Myocyte (in vitro differentiated cells): ENCODE results near the gene SCTR. TPM values are rescaled to one million over a fixed set of nuclear protein-coding genes. Genes with fewer than 3 reads are reported as not detected.

Source experiments
- DNase-seq: peaks from one replicate; pipeline ENCODE4 v3.0.0-alpha.2; 2012; ENCODE audit warnings: low read depth
- total RNA-seq: library from RNA; depleted of rRNA; stranded (reverse); fragments of >200 nt; gene quantifications from 2 replicates; pipeline ENCODE4 v1.2.3, GENCODE V29; 2014

The SCTR gene
- total RNA-seq, 1 donor from 2014 or later, result not detected

DNA sequence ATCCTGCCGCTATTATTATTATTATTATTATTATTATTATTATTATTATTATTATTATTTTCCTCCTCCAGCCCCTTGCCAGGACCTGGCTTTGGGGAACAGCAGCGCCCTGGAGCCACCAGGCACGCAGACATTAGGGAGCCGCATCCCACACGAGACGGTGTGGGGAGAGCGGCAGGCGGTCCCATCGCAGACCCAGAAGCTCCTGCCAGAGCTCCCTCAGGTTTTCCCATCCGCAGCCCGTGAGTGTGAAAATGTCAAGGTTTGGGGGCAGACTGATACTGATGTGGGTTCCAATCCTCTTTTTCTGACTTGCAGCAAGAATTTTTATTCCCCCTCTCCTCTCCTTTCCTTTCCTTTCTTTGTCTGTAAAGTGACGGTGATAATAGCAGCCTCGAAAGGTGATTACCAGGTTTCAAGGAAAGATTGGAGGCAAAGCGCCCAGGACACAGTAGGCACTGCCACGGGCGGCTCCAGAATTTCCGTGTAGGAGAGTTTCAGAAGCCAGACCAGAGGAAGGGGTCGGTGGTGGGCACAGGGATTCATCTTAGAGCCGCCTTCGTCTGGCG is 816 bp downstream of the SCTR start:
- DNase-seq, result no peak

DNA sequence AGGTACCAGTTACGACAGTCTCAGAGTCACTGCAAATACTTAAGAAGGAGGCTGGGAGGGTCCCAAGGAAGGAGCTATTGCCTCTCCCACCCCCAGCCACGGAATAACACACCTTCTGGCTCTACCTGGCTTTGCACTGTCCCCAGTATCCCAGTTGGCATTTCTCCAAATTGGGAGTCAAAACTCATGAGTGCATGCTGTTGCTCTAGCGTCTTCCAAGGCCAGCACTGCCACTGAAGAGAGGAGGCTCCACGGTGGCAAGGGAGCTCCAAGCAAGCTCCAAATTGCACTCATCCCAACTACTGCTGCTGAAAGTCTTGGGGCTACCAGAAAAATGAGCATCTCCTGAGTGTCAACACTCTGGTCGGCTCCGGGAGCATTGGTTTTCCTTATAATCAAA is 1.6 kb downstream of the SCTR start:
- no peak for DNase-seq

DNA sequence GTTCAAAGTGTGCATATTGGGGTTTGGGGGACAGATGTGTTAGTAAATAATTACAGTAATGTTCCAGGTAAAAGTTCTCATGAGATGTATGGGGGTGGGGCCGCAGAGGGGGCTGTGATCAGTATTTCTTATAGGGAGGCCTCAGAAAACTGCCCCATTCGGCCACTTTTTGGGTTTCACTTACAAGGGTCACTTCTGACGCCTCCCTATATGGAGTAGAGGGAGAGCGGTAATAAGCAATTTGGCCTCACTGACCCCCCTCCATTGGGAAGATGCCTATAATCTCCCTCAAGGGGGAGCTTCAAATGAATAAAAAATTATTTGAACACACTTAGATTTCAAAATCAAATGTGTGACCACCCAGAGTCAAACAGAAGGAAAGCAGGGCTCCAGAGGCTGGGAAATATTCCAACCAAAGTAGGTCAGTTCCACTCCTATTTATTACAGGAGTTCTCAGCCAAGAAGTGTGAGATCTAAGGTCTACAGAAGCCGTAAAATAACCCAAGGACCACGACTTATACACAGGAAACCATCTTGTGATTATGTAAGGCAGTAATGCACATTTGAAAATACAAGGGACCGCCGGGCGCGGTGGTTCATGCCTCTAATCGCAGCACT is 2.7 kb downstream of the SCTR start:
- DNase-seq, result no peak

DNA sequence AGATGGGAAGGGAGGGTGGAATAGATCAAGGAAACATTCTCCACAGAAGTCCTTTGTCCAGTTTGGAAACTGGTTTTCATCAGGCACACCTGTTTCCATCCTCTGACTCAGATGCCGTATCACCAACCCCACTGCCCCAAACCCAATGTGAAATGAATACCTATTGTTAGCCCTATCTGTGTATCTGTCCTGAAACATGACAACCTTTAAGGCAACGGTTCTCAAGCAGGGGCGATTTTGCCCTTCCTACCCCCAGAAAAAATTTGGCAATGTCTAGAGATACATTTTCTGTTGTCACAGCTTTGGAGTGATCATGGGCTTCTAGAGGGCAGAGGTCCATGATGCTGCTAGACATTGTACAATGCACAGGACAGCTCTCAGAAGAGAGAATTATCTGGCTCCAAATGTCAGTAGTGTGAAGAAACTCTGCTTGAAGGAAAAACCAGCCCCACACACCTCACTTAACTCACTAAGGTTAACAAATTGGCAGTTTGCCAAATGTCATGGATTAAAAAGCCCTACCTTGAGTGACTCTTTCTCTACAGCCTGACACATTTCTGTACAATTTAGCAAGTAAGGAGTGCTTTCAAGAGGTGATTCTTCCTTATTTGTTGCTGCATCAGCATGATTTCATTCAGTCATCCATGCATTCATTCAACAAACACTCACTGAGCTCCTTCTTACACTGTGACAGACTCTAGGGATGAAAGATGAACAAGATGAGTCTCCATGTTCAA is 3.4 kb downstream of the SCTR start:
- DNase-seq, result no peak

DNA sequence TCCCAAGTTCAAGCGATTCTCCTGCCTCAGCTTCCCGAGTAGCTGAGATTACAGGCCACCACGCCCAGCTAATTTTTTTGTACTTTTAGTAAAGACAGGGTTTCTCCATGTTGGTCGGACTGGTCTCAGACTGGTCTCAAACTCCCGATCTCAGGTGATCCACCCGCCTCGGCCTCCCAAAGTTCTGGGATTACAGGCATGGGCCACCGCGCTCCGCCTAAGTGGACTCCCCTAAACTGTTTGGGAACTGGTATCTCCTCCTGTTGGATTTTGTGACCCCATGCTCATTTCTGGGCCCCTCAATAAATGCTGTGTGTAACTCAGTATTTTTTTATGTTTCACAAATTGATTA is 5.2 kb downstream of the SCTR start:
- no peak for DNase-seq

DNA sequence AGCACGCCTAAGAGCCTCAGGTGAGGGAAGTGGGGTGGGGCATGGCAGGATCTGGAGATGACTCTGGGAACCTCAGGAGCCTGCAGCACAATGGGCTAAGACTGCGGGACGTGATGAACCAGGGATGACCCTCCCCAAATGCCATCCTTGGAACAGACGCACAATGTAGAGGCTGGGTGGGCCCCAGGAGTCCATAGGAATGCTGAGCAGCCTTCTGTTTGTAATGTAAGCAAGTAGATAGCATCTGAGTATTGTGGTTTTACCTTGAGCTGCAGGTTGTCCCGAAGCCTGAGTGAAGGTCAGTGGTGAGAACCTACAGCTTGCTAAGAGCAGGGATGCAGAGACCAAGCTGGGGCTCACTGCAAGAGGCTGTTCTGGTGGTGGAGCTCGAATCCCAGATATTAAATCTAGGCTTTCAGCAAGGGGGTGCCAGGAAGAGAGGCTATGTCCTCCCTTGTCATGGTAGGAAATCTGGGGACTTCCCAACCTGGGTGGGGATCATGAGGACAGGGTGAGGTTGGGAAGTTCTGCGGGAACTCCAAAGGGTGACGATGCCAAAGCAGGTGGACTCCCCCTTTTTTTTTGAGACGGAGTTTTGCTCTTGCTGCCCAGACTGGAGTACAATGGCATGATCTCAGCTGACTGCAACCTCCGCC is 5.8 kb downstream of the SCTR start:
- DNase-seq, result no peak

DNA sequence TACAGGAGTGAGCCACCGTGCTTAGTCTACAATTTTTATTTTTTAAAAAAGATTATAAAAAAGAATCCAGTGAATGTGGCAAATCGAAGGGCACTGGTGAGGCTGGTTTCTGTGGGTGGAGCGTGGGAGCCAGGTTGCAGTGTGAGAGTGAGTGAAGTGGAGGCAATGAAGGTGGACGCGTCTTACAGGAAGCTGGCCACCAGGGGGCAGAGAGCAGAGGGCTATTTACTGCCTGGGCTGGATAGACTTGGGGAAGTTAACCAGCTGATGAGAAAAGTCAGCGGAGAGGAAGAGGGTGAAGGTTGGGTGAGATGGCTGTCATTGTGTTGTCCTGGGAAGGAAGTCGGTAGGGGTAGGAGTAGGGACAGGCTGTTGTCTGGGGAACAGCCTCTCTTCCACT is 6.8 kb downstream of the SCTR start:
- peak; percentile 45 for DNase-seq

DNA sequence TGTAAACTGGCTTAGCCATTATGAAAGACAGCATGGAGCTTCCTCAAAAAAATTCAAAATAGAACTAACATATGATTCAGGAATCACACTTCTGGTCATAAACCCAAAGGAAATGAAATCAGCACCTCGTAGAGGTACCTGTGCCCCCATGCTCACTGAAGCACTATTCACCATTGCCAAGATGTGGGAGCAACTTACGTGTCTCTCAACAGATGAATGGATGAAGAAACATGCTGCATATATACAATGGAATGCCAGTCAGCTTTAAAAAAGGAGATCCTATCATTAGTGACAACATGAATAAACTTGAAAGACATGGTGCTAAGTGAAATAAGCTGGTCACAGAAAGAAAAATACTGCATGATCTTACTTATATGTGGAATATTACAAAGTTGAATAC is 8.2 kb downstream of the SCTR start:
- no peak for DNase-seq

DNA sequence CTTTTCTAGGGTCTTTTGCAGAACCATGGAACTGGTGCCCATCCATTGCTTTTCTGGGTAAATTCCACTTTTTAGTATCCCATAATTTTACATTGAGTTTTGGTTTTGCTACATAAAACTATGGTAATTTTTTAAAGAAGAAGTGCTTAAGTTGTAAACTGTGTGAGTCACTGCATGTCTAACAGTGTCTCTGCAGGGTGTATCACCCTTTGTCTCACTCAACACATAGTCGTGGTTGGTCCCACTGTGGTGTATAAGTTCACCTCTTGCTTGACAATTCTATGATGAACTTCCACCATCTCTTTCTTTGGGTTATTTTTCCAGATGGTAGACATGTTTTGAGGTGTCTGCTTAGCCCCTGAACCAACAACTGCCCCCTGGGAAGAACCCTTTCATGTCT is 10.5 kb downstream of the SCTR start:
- DNase-seq, result no peak

DNA sequence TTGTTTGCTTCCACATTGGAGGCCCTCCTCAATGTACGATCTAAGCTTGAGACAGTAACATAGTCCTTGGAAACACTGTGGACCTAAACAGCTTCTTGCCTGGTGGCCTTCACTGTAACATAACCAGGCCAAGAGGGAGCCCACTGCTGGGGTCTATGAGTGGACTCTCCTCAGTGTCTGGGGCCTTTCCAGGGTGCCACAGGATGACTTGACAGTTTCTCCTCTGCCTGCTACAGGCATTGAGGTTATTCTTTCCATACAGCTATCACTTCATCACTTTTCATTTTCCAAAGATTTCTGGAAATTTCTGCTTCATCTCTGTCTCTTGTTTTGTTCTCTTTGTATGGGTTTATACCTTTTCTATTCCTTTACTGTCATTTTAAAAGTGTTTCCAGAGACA is 11.3 kb downstream of the SCTR start:
- no peak for DNase-seq

DNA sequence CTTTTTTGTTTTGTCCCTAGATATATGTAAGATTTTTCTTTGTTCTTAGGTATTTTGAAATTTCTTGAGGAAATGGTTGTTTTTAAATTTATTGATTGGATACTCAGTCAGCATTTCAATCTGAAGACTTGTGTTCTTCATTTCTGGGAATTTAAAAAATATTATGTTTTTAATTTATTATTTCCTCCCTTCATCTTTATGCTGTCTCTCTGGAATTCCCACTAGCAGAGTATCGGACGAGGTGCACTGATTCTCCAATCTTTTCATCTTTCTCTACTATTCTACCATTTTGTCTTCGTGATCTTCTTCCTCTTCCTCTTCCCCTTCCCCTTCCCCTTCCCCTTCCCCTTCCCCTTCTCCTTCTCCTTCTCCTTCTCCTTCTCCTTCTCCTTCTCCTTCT is 12.3 kb downstream of the SCTR start:
- no peak for DNase-seq

DNA sequence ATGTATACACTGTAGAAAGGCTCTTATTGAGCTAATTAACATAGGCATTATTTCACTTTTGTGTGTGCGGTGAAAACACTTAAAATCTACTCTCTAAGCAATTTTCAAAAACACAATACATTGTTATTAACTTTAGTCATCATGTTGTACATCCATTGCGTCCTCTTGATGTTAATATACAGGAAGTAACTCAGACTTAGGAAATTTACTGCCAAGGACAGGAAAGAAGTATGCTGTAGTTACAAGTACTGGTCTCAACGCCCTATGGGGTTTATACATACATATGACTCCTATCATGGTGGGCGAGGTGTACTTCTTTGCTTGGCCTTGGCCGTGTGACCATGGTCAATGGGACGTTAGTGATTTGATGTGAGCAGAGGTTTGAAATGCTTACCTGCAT is 15.5 kb downstream of the SCTR start:
- DNase-seq, result no peak

DNA sequence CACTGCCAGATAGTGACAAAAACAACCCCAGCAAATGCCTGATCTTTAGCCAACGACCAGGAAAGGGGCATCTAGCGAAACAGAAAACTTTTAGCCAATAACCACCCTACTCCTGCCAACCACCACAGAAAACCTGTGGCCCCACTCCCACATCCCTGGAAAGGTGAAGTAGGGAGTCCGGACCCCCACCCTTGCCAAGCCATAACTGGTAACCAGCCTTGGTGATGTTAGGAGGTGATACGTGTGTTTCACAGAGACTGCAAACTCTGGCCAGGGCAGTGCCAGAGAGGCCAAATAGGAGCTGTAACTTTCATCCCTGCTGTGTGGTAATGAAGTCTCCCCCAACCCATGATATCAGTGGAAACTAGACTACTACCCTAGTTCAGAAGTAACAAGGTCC is 27.6 kb downstream of the SCTR start:
- DNase-seq, result no peak

DNA sequence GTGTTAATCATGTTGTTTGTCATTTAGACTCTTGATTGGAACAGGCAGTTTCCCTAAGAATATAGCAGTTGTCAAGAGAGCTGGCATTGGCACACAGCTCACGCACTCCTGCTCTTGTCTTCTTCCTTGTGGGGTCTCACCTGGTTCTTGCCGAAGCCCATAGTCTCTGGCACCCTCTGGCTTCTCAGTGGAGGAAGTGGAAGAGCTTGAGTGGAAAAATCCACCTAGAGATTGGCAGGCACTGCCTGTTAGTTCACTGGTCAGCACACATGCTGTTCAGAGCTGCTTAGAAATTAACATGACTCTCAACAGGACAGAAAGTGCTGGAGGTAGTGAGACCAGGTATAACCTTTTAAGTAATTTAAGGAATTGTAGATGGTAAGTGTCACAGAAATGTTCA is 28.3 kb downstream of the SCTR start:
- DNase-seq, result no peak

DNA sequence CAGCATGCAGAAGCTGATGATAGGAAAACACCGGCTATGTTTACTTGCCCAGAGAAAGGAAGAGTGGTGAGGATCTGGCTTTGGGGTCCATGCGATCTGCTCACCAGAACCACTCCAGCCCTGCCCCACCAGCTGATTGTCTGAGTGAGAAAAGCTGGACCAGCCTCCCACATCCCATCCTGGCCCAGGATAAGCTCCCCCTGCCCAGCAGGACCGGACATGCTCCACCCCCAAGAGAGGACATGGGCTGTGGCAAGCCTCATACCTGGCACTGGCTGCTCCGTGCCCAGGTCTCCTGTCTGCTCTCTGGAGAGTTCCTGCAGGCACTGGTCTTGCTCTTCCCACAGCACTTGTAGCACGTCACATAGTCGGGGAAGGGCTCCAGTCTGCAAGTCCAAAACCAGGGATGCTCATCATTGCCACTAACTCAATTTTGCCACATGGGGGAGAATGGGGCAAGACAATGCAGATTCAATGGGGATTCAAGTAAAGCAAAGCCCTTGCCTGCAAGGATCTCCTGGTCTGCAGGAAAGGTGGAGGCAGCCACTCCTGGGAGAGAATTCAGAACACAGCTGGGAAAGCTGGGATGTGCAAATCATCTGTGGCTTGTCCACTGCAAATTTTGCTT is 30.0 kb downstream of the SCTR start:
- no peak for DNase-seq

DNA sequence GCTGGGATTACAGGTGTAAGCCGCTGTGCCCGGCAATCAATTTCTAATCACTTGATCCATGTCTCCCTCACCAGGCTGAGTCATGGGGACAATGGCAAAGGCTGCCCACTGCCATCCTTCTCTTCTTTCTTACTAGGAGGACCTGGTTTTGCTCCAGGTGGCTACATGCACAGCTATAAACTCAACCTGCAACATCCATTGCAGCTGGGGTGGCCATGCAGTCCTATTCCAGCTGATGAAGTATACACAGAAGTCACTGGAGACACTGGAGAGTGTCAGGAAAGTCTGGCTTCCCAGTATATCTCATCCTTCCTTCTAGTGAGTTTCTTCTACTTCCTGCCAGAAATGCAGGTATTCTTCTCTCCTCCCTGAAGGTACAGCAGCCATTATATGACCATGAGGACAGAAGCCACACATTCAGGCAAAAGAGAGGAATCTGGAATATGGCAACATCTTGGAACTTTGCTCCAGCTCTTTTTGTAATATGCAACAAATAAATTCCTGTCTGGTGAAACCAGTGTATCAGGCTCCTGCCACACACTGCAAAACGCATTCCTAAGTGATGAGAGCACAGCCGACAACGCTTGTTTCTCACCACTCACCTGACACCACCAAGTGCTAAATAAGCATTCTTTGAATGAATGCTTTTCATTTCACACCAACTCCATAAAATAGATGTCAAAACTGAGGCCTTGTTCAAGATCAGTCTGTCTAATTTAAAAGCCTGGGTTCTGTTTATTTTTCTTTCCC is 32.3 kb downstream of the SCTR start:
- peak; percentile 59 for DNase-seq

DNA sequence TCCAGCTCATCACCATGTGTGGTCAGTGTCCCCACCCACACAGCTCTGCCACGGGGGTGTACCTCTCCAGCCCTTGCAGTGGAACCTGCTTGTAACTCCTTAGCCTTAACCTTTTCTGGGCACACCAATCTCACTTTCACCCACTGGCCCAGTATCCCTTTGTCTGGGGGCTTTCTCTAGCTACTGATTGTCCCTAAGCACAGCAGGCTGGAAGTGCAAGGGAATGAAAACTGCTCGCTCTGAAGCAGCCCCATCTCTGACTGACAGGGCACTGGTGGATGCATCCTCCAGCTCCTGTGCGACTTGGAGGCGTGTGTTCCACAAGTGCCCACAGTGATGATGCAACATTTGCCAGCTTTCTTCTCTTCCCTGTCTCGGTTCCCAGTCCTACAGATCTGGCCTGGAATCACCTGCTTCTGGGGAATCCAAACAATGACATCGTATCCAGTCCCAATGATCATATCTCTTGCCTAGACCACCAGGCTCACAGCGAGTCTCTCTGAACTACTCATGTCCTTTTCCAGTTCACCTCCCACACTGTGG is 33.6 kb downstream of the SCTR start:
- DNase-seq, result no peak

DNA sequence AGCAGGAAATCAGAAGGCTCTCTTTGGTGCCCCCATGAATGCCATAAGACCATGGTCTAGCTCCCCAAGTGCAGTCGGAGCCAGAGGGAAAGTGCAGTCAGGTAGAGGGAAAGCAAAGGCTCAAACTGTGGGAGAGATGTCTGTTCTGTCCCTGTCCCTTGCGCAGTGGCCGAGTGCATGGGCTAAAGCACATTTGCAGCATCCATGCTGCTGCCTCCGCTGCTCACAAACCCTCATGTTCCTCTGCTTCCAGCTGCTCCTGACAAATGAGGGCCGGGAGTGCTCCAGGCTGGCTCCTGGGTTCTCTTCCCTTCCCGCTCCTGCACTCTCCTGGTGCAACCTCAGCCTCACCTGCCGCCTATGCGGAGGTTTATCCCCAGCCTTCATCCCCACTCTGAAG is 34.2 kb downstream of the SCTR start:
- DNase-seq, result no peak

DNA sequence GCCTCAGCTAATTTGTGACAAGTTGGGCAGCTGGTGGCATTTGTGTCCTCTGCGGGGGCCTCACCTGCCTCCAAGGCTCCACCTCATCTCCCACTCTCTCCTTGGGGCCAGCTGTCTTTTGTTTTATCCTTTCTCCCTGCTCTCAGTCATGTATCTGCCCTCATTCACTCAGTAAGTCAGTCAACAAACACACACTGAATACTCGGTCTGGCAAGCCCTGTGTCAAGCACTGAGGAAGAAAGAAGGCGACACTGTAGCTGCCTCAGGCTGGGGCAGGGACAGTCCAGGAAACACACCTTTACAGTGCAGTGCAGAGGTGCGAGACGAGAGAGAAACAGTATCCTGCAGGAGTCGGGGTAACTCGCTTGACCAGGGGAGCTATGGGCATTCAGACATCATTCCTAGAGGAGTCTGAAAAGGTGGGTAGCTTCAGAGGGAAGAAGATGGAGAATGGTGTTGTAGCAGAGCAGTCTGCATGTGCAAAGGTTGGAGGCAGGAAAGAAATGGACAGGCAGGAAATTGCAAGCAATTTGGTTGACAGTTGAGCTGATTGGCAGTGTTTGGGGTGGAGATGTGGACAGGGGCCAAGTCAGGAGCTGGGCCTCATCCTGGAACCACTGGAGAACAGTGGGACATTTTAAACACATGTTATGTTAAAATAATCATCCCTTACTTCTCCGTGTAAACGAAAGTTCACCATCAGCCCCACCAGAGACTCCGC is 34.9 kb downstream of the SCTR start:
- no peak for DNase-seq
